Measurements from ENCODE around the gene EMILIN2. TPM values are rescaled to one million over a fixed set of nuclear protein-coding genes. Genes with fewer than 3 reads are reported as not detected.

Gene EMILIN2
- total and polyA plus RNA-seq, 2 experiments from 2014 or later, result 10.6 to 16.8 TPM

DNA sequence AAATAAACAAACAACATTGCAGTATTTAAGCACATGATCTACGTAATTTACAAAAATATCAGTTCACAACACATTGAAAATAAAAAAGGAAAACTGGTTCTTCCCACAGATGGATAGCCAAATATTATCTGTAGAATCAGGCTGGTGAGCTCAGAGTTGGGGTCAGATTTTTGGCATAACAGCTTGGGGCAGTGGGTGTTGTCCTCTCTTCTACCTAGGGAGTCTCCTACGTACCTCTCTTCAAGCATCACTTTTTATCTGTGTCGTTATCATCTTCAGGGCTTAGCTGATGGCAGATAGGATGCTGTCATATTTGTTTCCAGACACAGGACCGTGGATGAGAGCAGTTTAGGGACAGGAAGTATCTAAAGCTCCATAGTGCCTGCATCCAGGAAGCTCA, 46.2 kb downstream of the EMILIN2 start:
- Histone ChIP-seq H3K79me2 (no peaks in the 10 kb centered on the region), H3K9me2 (replicated peaks; ENCODE audit: insufficient read depth) (no peaks in the 10 kb centered on the region), H3K27me3 (no peaks in the 10 kb centered on the region), H3K27ac (no peak overlapping the region), H2AFZ (no peak overlapping the region), H3K4me1 (ENCODE audit: insufficient read depth) (peaks cover 10% of the 10 kb centered on the region), H3K9me3 (ENCODE audit: low read depth) (no peaks in the 10 kb centered on the region), H4K20me1 (ENCODE audit: insufficient read depth, poor library complexity, severe bottlenecking) (no peaks in the 10 kb centered on the region), H3K4me3 (no peak overlapping the region), H3K4me2 (no peak overlapping the region), H3K36me3 (replicated peaks; ENCODE audit: insufficient read depth, low read depth) (no peaks in the 10 kb centered on the region)
- TF ChIP-seq, protein P1, sequence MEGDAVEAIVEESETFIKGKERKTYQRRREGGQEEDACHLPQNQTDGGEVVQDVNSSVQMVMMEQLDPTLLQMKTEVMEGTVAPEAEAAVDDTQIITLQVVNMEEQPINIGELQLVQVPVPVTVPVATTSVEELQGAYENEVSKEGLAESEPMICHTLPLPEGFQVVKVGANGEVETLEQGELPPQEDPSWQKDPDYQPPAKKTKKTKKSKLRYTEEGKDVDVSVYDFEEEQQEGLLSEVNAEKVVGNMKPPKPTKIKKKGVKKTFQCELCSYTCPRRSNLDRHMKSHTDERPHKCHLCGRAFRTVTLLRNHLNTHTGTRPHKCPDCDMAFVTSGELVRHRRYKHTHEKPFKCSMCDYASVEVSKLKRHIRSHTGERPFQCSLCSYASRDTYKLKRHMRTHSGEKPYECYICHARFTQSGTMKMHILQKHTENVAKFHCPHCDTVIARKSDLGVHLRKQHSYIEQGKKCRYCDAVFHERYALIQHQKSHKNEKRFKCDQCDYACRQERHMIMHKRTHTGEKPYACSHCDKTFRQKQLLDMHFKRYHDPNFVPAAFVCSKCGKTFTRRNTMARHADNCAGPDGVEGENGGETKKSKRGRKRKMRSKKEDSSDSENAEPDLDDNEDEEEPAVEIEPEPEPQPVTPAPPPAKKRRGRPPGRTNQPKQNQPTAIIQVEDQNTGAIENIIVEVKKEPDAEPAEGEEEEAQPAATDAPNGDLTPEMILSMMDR (IDR thresholded peaks at IDR 0.05; ENCODE audit: poor library complexity), result no peak
- TF ChIP-seq EZH2phosphoT487 (IDR thresholded peaks at IDR 0.05; ENCODE audit: low read depth, severe bottlenecking, unreplicated experiment) (no peak), EZH2 (IDR thresholded peaks at IDR 0.05; ENCODE audit: borderline replicate concordance) (no peak)
- WGBS (ENCODE audit: low lambda C conversion rate, missing lambda C conversion rate), result 73% methylated on average over 4 of the region's 4 CpGs
- DNase-seq (ENCODE audit: low spot score), result no peak

DNA sequence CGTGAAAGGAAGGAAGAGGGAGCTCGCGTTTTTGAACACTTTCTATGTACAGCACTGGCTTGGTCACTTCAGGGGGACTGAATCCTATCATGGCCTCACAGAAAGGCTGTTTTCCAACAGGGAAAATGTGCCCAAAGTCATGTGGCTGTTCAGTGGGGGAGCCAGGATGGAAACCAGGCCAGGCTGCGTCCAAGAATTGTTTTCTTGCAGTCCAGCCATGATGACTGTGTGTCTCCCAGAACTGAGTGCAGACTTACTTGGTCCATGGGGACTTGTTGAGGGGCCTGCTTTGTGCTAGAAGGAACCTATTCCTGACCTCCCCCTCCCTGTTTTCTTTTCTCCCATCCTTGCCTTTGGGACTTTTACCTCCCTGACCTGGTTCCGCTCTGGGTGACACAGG, 46.9 kb downstream of the EMILIN2 start:
- no peak overlapping the region for H2AFZ ChIP-seq
- no peaks in the 10 kb centered on the region for H3K79me2 ChIP-seq
- TF ChIP-seq EZH2 (IDR thresholded peaks at IDR 0.05; ENCODE audit: borderline replicate concordance) (no peak), EZH2phosphoT487 (IDR thresholded peaks at IDR 0.05; ENCODE audit: low read depth, severe bottlenecking, unreplicated experiment) (no peak)
- TF ChIP-seq, protein P1 (IDR thresholded peaks at IDR 0.05; ENCODE audit: poor library complexity), result no peak
- peak overlapping the region; percentile 31 for H3K4me2 ChIP-seq
- no peaks in the 10 kb centered on the region for H3K9me2 ChIP-seq (replicated peaks; ENCODE audit: insufficient read depth)
- no peak for DNase-seq (ENCODE audit: low spot score)
- H3K4me1 ChIP-seq (ENCODE audit: insufficient read depth), result peaks cover 10% of the 10 kb centered on the region
- 91% methylated on average over 5 of the region's 5 CpGs for WGBS (ENCODE audit: low lambda C conversion rate, missing lambda C conversion rate)
- H3K4me3 ChIP-seq, result no peak overlapping the region
- no peaks in the 10 kb centered on the region for H3K9me3 ChIP-seq (ENCODE audit: low read depth)
- peak overlapping the region; percentile 73 for H3K27ac ChIP-seq
- H3K36me3 ChIP-seq (replicated peaks; ENCODE audit: insufficient read depth, low read depth), result no peaks in the 10 kb centered on the region
- no peaks in the 10 kb centered on the region for H4K20me1 ChIP-seq (ENCODE audit: insufficient read depth, poor library complexity, severe bottlenecking)
- H3K27me3 ChIP-seq, result no peaks in the 10 kb centered on the region

DNA sequence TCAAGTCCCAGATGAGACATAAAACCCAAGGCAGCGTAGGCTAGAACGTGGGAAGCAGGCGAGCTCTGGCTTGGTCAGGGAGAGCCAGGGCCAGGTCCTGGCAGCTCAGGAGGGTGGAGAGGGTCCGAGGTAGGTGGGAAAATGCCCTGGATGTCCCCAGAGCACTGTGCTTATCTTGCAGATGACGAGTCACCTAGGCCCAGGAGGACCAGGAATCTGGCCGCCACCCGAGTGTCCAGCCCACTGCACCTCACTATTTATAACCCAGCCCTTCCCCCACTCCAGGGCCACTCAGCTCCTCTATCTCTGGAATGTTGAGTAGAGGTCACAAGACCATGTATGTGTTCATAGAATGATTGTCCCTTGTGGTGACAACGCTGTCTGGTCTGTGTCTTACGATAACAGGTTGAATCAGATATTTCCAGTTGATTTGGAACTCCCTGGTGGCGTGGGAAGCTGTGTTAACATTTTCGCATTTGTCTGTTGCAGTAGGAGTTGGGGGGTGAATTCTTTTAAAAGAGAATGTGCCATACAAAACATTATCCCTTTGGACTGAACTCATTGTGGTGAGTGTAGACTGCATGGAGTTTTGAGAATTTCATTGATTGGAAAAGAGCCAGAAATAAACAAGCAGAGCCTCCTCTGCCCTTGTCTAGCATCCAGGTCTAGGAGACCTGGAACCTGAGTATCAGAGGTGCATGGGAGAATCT, 47.5 kb downstream of the EMILIN2 start:
- peaks cover 10% of the 10 kb centered on the region for H3K4me1 ChIP-seq (ENCODE audit: insufficient read depth)
- no peaks in the 10 kb centered on the region for H4K20me1 ChIP-seq (ENCODE audit: insufficient read depth, poor library complexity, severe bottlenecking)
- 68% methylated on average over 11 of the region's 11 CpGs for WGBS (ENCODE audit: low lambda C conversion rate, missing lambda C conversion rate)
- H3K9me2 ChIP-seq (replicated peaks; ENCODE audit: insufficient read depth), result no peaks in the 10 kb centered on the region
- H2AFZ ChIP-seq, result no peak overlapping the region
- H3K9me3 ChIP-seq (ENCODE audit: low read depth), result no peaks in the 10 kb centered on the region
- peak overlapping the region; percentile 31 for H3K4me2 ChIP-seq
- TF ChIP-seq EZH2phosphoT487 (IDR thresholded peaks at IDR 0.05; ENCODE audit: low read depth, severe bottlenecking, unreplicated experiment), result no peak
- TF ChIP-seq EZH2 (IDR thresholded peaks at IDR 0.05; ENCODE audit: borderline replicate concordance), result no peak
- TF ChIP-seq, protein P1 (IDR thresholded peaks at IDR 0.05; ENCODE audit: poor library complexity), result no peak
- no peaks in the 10 kb centered on the region for H3K79me2 ChIP-seq
- DNase-seq (ENCODE audit: low spot score), result peak; percentile 68
- H3K4me3 ChIP-seq, result no peak overlapping the region
- H3K27me3 ChIP-seq, result no peaks in the 10 kb centered on the region
- H3K27ac ChIP-seq, result peak overlapping the region; percentile 73
- H3K36me3 ChIP-seq (replicated peaks; ENCODE audit: insufficient read depth, low read depth), result no peaks in the 10 kb centered on the region
